GDM1 (cell line): ENCODE measurements around the gene NBPF1.
"Not testable (repeated sequence)": the region's sequence is repeated elsewhere in the genome, so short reads cannot be mapped to it uniquely, and the experiment has no call there.

Source experiments
- DNase-seq: peaks from one replicate; lab custom pipeline; 2025; lab: John Stamatoyannopoulos, UW

Gene NBPF1

DNA sequence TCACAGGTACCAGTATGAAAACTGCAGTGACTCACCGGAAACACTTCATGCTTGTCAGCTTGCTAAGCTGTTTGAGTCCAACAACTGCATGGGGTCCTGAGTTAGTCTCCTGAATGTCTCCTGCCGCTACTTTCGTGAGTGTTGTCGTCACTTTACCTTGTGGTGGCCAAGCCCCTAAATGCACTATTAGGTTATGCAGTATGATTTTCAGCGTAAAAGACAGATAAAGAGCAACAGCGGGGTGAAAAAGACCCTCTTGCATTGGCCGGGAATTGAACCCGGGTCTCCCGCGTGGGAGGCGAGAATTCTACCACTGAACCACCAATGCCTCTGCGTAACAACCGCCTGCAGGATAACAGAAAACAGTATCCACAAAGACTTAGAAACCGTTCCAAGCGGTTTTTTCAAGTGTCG lies 67.7 kb downstream of the NBPF1 start:
- DNase-seq, result not testable (repeated sequence)

- DNase-seq, result peak; percentile 24
Observed at GRCh38 chr1:16540421-16540893, 72.9 kb downstream of the NBPF1 start.

- not testable (repeated sequence) for DNase-seq
Observed at GRCh38 chr1:16537528-16537927, 75.8 kb downstream of the NBPF1 start.

DNA sequence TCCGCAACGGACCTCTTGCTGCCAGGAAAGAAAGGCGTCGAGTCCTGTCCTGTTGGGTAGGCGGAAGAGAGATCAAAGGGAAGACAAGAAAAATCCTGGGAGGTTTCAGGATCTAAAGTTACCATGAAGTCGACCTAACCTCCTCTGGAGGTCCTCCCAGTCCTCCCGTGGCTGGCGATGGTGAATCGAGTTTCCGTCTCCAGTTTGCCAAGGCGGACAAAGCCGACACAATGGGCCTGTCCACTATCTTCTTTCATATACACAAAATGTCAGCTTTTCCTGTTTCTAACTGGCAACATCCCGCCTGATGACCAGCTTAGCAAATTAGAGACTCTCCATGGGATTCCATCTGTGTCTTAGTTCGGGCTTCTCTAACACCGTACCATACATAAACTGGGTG lies 76.6 kb downstream of the NBPF1 start:
- not testable (repeated sequence) for DNase-seq

DNA sequence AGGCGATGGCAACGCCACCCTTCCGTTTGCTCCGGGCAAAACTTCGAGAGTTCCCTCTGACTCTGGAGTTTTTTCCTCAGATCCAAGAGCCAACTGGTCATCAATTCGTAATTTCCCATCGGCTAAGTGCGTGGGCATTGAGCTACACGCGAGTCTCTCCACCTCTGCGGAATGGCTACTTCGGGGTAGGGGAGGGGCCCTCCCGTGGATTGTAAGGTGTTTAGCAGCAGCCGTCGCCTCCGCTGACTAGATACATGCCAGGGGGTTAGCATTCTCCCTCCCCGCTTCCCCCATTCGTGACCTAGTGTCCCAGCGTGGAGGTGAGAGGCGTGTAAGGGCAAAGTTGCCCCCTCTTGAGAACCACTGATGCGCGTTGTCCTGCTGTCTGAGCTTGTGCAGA lies 77.5 kb downstream of the NBPF1 start:
- DNase-seq, result not testable (repeated sequence)

- not testable (repeated sequence) for DNase-seq
Observed at GRCh38 chr1:16535487-16535886, 77.9 kb downstream of the NBPF1 start.

- DNase-seq, result not testable (repeated sequence)
Observed at GRCh38 chr1:16534829-16535456, 78.4 kb downstream of the NBPF1 start.

- not testable (repeated sequence) for DNase-seq
Observed at GRCh38 chr1:16534239-16534828, 79.0 kb downstream of the NBPF1 start.

GRCh38 chr1:16532235-16532991 lies 81.0 kb downstream of the NBPF1 start:
- DNase-seq, result not testable (repeated sequence)

DNA sequence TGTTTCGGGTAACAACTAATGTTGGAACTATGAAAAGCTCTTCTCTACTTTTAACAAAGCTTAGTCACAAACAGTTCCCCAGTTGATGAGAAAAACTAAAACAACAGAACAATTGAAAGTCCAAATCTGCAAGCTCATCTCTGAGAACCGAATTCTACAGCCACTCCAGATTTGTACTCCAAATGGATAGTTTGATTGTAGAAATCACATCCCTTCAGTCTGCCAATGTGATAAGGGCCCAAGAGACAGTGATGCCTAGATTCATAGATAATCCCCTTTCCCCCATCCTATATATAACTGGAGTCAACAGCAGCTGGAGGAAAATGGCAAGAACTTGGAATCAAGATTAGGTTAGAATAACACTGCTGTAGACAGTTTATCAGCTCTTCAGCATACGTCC lies 85.0 kb downstream of the NBPF1 start:
- not testable (repeated sequence) for DNase-seq

GRCh38 chr1:16525769-16526168 lies 87.6 kb downstream of the NBPF1 start:
- not testable (repeated sequence) for DNase-seq

- DNase-seq, result not testable (repeated sequence)
Observed at GRCh38 chr1:16521679-16522078, 91.7 kb downstream of the NBPF1 start.

DNA sequence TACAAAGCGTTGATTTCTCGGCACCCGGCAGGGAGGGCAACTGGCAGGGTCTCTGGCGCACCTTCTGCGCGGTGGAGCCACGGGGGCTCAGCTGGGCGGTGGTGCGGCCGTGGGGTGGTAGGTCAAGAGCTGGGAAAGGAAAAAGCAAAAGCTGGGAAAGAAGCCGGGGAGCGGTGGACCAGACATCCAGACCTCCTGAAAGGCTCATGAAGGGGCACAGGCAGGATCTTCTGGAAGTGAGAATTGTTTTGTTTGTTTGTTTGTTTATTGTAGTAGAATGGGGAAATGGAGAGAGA lies 92.1 kb downstream of the NBPF1 start:
- no peak for DNase-seq

GRCh38 chr1:16520435-16521287 lies 92.7 kb downstream of the NBPF1 start:
- not testable (repeated sequence) for DNase-seq

GRCh38 chr1:16519255-16519951 lies 94.0 kb downstream of the NBPF1 start:
- DNase-seq, result not testable (repeated sequence)

- DNase-seq, result not testable (repeated sequence)
Observed at GRCh38 chr1:16518913-16519254, 94.5 kb downstream of the NBPF1 start.

DNA sequence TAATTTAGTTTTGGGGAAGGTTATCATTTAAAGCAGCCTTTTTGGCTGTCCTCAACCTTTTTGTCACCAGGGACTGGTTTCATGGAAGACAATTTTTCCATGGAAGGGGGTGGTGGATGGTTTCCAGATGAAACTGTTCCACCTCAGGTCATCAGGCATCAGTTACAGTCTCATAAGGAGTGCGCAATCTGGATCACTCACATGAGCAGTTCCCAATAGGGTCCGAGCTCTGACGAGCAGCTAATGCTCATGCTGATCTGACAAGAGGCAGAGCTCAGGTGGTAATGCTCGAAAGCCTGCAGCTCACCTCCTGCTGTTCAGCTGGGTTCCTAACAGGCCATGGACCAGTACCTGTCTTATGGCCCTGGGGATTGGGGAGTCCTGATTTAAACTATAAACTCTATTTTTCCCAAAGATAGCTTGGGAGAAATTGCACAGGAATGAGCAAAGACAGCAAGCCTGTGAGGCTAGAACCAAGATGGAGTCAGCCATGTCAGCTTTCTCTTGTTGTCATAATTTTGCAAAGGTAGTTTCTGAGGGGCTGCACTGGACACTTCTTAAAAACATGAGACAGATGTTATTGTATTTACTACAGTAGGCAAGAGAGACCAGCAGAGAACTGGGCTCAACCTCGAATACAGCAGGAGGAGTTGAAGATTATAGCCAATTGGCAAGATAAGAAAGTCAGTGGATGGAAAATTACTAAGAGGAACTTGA lies 96.5 kb downstream of the NBPF1 start:
- DNase-seq, result not testable (repeated sequence)

DNA sequence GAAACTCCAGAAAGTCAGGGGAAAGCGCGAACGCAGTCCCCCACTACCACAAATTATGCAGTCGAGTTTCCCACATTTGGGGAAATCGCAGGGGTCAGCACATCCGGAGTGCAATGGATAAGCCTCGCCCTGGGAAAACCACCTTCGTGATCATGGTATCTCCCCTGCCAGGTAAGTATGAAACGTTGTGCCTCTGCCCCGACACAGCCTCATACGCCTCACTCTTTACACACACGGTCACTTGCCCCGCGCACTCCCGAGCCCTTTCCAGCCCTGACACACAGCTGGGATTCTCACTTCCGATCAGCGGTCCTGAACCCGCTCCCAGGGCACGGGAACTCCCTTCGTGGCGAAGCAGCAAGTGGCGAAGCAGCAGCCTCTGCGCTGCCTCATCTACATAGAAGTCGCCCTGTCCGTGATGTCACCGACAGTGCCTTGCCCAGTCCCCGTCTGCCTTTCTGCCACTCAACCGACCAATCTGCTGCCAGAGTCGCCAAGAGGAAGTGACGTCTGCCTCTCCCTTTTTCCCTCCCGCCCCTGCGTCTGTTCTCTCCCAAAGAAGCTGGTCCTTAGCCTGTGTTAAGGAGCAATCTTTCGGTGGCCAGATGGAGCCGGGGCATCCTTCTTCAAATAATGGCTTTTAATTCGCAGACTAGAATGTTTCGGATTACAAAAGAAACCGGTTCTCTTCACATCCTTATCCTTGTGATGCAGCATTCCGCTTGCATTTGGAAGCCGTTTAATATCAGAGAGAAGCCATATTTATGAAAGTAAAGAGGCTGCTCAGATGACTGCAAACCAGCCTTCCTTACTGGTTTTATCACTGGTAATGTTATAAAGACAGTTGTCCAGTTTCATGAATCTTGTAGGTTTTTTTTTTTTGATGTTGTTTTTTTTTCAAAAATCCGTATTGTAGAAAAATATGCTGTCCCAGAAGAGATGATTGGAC lies 99.0 kb downstream of the NBPF1 start, which contains the start of gene RNU1-1:
Gene RNU1-1 (minus strand): TSS at position 179 of the 949 bp plus-strand sequence.
- peak; percentile 77 for DNase-seq

- DNase-seq, result peak; percentile 80
Observed at GRCh38 chr1:16513412-16514106, 99.8 kb downstream of the NBPF1 start.
